Measurements from ENCODE around the gene DNER. TPM values are rescaled to one million over a fixed set of nuclear protein-coding genes. Genes with fewer than 3 reads are reported as not detected.
A peak's percentile ranks its signal among the peaks of the same experiment; 100 is the strongest.
"Not testable (repeated sequence)": the region's sequence is repeated elsewhere in the genome, so short reads cannot be mapped to it uniquely, and the experiment has no call there.

DNER gene
- total RNA-seq, 1 donor = not detected

DNA sequence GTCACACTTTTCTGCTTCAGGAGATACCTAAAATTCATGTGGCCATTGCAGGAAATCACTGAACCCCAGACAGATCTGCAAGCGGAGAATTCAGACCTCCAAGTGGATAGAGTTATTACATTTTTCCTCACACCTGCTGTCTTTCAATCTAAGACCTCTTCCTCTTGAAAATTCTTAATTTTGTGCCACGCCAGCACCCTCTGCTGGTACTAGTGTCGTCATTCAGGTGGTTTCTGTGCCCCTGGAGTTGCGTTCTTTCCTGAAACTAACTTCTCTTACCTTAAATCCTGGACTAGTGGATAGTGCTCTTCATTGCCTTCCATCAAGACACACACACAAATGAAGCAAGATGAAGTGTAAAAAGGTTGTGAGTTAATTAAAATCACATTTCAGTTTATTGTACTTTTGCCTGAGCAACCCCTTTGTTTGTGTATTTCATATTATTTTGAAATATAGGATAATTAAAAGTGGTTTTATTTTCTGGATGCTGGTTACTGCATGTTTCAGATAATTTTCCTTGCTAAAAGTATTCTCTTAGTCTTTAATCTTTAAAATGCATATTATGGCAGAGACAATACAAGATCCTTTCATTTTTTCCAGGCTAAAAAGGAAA, 1.6 kb upstream of the DNER start:
- peak in 2 of 3 donors; percentile 36 to 55 for DNase-seq (ENCODE audit: low read depth in 2 of 3, low spot score in 2 of 3)

DNA sequence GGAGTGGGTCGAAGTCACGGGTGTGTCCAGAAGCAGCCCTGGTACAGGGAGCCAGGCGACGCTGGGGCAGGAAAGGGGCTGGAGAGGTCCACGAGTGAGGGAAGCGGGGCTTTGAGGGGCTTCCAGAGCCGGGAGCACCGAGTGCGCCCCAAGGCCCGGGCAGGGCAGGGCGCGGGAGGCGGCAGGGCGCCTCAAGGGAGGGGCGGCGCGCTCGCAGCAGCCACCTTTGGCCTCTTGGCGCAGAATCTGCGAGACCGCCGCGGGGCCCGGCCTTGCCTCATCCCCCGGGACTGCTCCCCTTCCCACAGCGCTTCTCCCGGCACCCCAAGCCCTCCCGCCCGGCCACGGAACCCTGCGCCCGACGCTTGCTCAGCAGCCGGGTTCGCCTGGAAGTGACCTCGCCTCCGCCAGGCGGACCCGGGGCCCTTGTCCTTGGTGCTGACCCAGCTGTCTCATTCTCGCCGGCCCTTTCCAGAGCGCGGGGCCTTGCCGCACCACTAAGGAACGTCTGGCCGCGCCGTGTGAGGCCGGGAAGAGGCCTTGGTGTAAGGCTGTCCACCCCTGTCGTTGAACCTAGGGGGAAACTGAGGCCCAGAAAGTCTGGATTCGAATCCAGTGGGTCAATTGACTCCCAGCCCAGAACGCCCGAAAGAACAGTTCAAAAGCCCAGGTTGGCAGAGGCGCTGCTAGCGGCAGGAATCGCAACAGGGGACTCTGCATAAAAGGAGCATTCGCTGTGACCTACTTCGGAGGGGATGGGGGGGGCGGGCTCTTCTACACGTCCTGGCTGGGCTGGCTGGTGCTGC, 584 bp upstream of the DNER start:
- peak in 2 of 3 donors; percentile 44 to 51 for DNase-seq (ENCODE audit: low read depth in 2 of 3, low spot score in 2 of 3)

DNA sequence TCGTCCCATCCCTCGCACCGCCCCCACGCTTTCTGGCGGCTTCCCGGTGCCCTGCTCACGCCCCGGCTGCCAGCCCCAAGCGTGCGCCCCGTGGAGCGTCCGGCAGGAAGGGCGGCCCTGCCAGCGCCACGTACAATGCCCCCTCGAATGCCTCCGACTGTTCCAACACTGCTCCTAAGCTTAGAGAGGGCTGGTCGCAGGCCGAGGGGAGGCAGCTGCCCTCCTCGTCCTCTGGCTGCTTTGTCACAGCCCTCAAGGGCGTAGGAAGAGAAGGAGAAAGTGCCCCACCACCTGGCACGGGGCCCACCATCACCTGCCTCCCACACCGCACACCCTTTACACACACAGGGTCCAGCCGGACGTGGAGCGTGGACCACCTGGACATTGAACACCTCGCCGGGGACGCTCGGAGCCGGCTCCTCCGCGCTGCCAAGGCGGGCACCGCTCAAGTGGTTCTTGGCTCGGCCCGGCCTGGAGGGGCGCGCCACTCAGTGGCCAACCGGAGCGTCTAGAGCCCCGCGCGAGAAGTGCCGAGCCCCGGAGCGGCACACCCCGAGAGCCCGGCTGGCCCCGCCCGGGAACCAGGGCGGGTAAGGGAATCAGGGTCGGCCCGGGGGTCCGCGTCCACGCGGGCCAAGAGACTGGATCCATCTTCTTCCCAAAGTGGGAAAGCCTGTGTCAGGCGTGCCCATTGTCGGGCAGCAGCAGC, 830 bp downstream of the DNER start:
- peak in 2 of 3 donors; percentile 12 to 13 for DNase-seq (ENCODE audit: low read depth in 2 of 3, low spot score in 2 of 3)

DNA sequence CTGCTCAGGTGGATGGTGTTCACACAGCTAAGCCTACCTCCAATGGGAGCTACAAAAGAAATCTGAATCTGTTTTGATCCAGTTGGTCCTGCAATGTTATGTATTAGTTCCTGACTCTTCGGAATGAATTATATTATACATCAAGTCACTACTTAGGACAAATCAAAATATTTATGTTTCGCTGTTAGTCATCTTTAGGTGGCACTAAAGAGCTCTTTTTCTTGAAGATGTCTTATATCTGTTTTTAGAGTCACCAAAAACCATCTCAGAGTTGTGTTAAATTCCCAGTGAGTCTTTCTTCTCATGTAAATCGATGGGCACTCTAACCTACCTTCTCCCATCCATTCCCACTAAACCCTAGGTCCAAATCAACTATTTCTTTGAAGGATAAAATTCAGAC, 2.2 kb downstream of the DNER start:
- no peak for DNase-seq (ENCODE audit: low read depth in 2 of 3, low spot score in 2 of 3)

DNA sequence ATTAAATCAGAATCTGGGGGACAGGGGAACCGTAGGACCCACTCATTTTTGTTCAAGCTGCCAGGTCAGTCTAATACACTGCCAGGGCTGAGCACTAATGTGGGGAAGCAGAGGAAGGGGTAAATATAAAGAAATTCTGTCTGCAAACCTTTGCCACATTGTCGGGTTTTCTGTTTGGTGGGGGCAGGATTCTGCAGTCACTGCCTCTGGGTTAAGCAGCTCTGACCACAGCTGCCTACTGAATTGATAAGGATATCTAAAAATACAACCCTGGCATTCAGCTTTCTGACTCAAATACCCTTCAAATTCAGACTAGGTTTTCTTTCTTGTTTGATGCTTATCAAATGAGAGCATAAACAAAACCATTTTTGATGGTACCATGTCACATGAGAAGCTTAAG, 6.0 kb downstream of the DNER start:
- DNase-seq (ENCODE audit: low read depth in 2 of 3, low spot score in 2 of 3) = no peak

DNA sequence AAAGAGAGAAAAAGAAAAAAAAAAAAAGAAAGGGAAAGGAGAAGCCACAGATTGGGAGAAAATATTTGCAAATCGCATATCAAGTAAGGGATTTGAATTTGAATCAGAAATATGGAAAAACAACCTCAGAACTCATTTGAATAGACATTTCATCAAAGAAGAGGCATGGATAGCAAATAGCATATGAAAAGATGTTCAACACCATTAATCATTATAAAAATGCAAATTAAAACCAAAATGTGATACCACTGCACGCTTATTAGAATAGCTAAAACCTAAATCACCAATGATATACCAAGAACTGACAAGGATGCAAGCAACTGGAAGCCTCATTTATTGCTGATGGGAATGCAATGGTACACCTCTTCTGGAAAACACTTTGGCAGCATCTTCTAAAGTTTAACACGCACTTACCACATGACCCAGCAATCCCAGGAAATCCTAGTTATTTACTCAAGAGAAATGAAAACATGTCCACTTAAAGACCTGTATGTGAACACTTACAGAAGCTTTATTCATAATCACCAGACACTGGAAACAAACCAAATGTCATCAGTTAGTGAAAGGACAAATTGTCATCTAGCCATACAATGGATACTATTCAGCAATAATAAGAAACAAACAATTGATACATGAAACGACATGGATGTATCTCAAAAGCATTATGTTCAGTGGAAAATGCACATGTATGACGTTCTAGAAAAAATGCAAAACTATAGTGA, 10.3 kb downstream of the DNER start:
- no peak for DNase-seq (ENCODE audit: low read depth in 2 of 3, low spot score in 2 of 3)

DNA sequence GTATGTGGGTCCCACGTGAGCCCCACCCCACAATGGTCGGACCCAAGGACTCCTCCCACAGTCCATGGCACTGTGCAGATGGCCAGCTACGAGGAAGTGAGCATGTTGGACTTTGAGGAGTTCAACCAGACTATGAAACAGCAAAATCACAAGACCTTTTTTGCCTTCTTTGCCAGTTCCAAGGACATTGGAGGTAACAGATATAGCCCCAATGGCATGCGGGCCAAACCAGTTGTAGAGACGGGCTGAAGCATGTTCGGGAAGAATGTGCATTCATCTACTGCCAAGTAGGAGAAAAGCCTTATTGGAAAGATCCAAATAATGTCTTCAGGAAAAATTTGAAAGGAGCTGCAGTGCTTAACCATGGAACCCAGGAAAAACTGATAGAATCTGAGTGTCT, 12.6 kb downstream of the DNER start:
- no peak for DNase-seq (ENCODE audit: low read depth in 2 of 3, low spot score in 2 of 3)

DNA sequence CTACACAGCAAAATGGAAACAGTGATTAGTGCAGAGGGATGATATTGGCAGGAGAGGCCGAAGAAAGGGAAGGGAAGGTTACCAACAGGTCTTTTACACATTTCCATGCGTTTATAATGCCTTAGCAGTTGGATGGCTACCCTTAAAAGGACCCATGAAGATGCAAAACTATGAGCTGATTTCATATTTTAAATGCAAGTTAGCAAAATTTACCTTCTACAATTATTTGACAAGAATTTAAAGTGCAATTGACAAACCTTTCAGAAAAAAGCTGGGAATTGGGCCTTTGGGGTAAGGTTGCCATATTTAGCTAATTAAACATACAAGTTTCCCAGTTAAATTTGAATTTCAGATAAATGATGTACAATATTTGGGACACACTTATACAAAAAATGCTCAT, 13.3 kb downstream of the DNER start:
- DNase-seq (ENCODE audit: low read depth in 2 of 3, low spot score in 2 of 3) = no peak

DNA sequence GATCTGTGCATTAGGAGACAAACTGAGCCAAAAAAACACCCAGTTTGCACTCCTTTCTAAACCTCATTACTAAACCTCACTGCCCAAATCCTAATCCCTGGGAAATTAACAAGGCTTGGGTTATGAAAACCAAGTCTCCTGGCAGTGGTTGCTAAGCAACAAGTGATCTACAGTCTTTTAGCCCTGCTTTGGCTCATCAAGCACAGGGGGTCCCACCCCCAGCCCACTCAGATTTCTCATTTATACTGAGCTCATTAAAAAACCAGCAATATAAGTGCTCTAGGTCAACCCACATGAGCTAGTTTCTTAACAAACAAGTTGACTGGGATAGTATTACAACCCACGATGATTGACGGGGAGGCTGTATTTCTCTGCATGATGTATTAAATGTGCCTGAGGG, 18.4 kb downstream of the DNER start:
- no peak for DNase-seq (ENCODE audit: low read depth in 2 of 3, low spot score in 2 of 3)

DNA sequence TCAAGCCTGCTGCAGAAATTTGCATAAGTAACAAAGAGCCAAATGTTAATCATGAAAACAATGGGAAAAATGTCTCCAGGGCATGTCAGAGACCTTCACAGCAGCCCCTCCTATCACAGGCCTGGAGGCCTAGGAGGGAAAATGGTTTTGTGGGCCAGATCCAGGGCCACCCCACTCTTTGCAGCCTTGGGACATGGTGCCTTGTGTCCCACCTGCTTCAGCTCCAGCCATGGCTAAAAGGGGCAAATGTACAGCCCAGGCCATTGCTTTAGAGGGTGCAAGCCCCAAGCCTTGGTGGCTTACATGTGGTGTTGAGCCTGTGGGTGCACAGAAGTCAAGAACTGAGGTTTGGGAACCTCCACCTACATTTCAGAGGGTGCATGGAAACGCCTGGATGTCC, 20.5 kb downstream of the DNER start:
- not testable (repeated sequence) for DNase-seq (ENCODE audit: low read depth in 2 of 3, low spot score in 2 of 3)

DNA sequence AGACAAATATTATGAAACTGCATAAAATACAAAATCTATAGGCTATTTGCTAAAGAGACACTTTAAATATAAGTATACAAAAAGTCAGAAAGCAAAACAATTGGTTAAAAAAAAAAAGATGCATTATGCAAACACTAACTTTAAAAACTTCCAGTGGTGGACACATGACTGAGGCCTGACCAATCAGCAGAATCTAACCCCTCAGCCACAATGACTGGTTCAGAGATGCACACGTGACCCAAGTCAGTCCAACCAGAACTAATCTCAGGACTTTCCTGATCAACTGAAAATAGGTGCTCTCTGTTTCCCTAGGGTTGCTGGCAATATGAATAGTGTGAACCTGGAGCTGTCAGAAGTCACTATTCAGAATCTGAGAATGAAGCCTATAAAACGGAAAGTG, 22.7 kb downstream of the DNER start:
- no peak for DNase-seq (ENCODE audit: low read depth in 2 of 3, low spot score in 2 of 3)

DNA sequence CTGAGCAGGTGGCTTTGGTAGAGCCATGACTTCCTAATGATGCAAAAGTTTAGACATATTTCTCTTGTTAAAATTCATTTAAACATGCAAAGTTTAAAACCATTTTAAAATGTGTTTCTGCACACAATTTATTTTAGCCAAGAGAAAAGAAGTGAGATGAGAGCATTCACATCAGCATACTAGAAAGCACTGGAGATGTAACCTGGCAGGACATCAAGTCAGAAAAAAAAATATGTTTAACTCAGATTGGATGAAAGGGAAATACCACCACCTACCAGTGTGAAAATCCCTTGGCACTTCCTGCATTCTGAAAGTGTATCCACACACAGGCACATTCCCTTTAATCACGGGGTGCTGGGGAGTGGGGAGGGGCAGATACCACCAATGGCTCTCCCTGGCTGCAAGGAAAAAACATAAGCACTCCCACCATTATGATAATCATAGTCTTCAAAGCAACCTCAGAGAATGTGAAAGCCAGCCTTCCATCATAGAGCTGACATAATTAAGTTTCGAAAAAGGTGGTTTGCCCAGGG, 25.0 kb downstream of the DNER start:
- no peak for DNase-seq (ENCODE audit: low read depth in 2 of 3, low spot score in 2 of 3)

DNA sequence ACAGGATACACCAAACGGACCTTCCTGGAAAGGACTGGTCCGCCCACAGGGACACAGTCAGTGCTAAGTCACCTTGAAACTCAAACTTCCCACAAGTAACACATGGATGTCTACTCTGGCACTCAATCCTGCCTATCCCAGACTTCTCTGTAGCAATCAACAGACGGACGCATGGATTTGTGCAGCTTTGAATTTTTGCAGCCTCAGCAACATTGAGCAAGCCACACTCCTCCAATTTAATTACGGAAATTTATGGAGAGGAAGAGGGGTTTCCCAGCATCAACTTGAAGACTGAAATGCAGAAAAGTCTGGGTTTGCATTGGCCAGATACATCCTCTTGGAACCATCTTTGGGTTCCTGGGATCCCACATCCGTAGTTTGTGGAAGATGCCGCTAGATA, 26.2 kb downstream of the DNER start:
- no peak for DNase-seq (ENCODE audit: low read depth in 2 of 3, low spot score in 2 of 3)

DNA sequence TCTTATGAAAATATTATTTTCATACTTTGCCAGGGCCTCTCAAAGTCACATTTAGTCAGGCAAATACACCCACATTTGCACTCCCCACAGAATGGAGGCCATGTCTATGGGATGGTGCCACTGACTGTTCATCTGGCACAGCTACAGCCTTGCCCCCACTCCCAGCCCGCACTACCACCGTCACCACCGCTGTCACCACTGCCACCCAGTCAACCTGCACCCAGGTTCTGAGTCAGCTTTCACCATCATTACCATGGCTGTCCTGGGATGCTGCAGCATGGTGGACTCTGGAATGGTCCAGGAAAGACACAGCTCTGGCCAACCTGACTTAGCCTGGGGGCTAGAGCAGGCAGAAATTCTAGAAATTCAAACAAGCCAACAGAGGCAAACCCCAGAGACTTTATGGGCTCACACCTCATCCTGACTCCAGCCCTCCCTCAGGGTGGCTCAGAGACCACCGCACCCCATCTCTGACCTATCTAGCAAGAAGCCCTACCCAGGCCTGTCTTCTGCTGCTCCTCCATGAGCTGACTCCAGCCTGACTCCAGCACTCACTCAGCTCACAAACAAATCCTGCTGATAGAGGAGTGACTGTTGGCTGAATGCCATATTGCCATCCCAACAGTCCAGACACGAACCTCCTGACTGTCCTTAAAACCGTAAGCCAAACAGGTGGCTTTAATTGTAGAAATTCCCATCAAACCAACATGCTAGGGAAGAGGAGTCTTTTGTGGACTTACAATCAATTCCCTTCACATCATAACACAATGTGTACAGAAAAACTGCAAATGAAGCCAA, 28.0 kb downstream of the DNER start:
- no peak for DNase-seq (ENCODE audit: low read depth in 2 of 3, low spot score in 2 of 3)

DNA sequence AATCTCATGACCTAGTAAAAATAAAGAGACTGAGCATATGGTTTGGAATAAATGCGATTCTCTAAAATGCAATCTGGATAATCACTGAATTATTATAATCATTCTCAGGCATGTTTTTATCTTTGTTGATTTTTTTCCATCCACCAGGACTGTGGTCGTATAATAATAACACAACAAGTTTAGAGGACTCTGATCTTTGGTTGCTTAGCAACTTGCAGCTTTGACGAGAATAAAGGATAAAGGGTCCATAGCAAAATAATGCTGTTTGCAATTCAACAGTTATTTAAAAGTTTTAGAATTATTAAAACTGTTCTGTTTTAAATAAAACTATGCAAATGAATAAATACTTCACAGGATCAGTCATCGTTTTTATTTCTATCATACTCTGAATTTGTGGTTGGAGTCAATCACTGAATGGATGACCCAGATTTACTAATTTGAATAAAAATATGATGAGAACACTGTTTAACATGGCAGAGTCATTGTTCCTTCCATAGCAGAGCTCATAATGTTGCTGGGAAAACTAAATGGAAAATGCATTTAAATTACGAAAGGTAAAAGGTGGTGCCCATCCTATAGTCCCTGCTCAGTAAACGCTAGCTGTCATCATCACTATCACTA, 29.3 kb downstream of the DNER start:
- DNase-seq (ENCODE audit: low read depth in 2 of 3, low spot score in 2 of 3) = no peak

DNA sequence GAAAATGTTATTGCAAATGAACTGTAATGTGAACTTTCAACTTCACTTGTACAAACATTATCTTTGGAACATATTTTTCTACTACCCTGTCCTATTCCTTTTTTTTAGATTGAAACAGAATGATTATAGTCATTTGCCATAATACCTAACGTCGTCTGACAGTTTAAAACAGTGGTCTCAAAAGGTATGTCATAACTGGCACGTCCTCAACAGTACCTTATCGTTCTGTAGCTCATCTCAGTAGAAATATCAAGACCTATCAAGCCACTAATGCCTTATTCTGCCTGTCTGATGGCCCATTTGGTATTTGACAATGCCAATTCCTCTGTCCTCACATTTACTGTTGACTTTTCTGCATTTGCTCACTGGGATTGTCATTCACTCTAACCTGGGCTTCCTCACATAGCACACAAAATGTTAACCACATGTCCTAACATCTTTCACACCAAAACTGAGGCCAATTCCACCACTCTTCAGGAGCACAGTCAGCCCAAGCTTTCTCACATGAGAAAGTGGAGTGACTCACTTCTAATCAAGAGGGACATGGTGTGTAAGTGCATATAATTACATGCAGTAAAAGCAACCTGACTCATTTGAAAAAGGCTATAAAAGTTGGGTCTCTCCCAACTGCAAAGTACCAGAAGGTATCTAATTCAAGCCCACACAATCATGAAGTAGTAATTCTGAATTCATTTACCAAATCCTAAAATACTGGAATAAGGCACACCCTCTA, 34.8 kb downstream of the DNER start:
- no peak for DNase-seq (ENCODE audit: low read depth in 2 of 3, low spot score in 2 of 3)

DNA sequence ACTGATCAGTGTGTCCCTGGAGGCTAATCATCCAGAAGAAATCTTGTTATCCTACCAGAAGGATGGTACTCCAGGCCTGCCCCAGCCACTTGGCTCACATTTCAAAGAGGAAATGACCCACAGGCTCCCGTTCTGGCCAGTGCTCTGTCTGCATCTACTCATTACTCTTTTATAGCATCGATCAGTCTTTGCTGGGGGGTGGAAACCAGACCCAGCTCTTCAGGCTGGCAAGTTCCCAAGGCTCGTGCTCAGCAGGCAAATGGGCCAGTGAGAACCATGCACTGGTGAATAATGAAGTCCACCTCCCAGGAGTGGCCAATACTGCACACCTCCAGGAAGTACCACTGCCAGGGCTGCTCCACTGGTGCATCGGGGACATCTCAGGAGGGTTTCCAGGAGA, 38.8 kb downstream of the DNER start:
- DNase-seq (ENCODE audit: low read depth in 2 of 3, low spot score in 2 of 3) = no peak

DNA sequence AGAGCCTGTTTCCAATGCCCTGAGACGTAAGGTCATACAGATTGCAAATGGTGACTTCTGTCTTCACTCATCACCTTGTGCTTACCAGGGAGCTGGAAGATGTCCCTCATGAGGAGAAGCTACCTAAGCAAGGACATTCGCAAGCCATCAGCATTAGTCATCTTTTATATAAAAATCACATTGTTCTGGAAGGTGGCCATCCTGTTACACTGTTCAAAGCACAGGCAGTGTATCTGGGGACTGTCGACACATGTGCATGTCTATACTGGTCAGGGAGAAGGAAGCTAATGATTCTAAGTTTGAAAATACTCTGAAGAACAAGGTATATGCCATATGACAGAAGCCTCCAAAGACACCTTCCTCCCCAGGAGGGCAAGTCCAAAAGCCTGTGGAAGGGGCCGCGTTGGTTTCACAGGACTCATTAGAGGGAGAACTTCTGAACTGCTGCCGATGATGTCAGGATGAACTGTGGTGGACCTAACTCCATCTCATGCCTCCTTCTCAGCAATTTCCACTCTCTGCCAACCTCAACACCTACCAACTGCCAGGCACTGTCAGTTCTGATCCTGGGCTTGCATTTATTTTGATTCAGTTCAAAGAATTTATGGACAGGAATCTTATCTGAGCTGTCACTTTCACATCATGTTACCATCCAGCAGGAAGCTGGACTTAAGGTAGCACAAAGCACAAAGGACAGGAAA, 39.4 kb downstream of the DNER start:
- DNase-seq (ENCODE audit: low read depth in 2 of 3, low spot score in 2 of 3) = no peak
